GM12891 (cell line): ENCODE measurements around the gene BCAN. TPM values are rescaled to one million over a fixed set of nuclear protein-coding genes. Genes with fewer than 3 reads are reported as not detected.

Source experiments
- DNase-seq: peaks from one replicate; pipeline ENCODE4 v3.0.0; 2011; ENCODE audit warnings: low spot score; ENCODE audit not compliant: insufficient read length
- FAIRE-seq: peaks from 2 replicates; lab custom pipeline; 2011; peaks lifted over from hg19 to GRCh38; lab: Jason Lieb, UNC
- PAX5 ChIP-seq: IDR thresholded peaks from 2 replicates; pipeline ENCODE4 v1.6.1; 2011; ENCODE audit warnings: low read length, moderate library complexity, mild to moderate bottlenecking; ENCODE audit not compliant: insufficient read depth, severe bottlenecking
- POLR2A ChIP-seq: IDR thresholded peaks from 2 replicates; pipeline ENCODE4 v1.6.1; 2011; ENCODE audit warnings: low read depth, low read length, control low read depth
- POLR2AphosphoS5 ChIP-seq: IDR thresholded peaks from 2 replicates; pipeline ENCODE4 v1.6.1; 2011; ENCODE audit warnings: low read depth, low read length, control low read depth
- POU2F2 ChIP-seq: IDR thresholded peaks from 2 replicates; pipeline ENCODE4 v1.6.1; 2011; ENCODE audit warnings: low read depth, mild to moderate bottlenecking, control low read depth, low read length, moderate library complexity
- SPI1 ChIP-seq: IDR thresholded peaks from 2 replicates; pipeline ENCODE4 v1.6.1; 2011; ENCODE audit warnings: low read depth, low read length, control low read depth
- TAF1 ChIP-seq: IDR thresholded peaks from 2 replicates; pipeline ENCODE4 v1.6.1; 2011; ENCODE audit warnings: low read depth, low read length, control low read depth
- polyA plus RNA-seq: library from polyadenylated mRNA; unstranded; fragments of >200 nt; gene quantifications from one replicate; pipeline ENCODE4 v1.2.1, GENCODE V29; 2012; ENCODE audit warnings: low read depth, missing spikeins, inconsistent platforms; ENCODE audit not compliant: missing spikeins

The BCAN gene
- 0.15 TPM for polyA plus RNA-seq

GRCh38 chr1:156641761-156642264 lies at the start of gene BCAN:
BCAN (plus strand) TSS chr1:156642117; CDS start chr1:156646055, 3,938 bp downstream.
- no peak for TF ChIP-seq SPI1
- no peak for TF ChIP-seq POLR2AphosphoS5
- no peak for TF ChIP-seq POU2F2
- no peak for TF ChIP-seq POLR2A
- no peak for TF ChIP-seq TAF1
- TF ChIP-seq PAX5 = no peak
- FAIRE-seq = no peak

GRCh38 chr1:156592158-156592909 lies 49.6 kb upstream of the BCAN start:
- no peak for TF ChIP-seq TAF1
- no peak for TF ChIP-seq POU2F2
- TF ChIP-seq POLR2A = peak; percentile 61
- TF ChIP-seq SPI1 = no peak
- TF ChIP-seq POLR2AphosphoS5 = peak; percentile 68; the same call in 1 of the 2 replicates
- TF ChIP-seq PAX5 = no peak
- DNase-seq (no peak), FAIRE-seq (no peak)

More at GRCh38 chr1:156641761-156642264, at the start of gene BCAN:
- DNase-seq = no peak

- DNase-seq (no peak), FAIRE-seq (no peak)
- TF ChIP-seq TAF1 (no peak), POLR2A (peak; percentile 19; the same call in 1 of the 2 replicates)
These were observed 48.8 kb upstream of the BCAN start for GRCh38 chr1:156592910-156593660.

GRCh38 chr1:156593661-156593989 lies 48.3 kb upstream of the BCAN start:
- FAIRE-seq = no peak
- no peak for TF ChIP-seq POLR2AphosphoS5
- TF ChIP-seq POLR2A = peak; percentile 13; the same call in 1 of the 2 replicates
- DNase-seq = no peak

GRCh38 chr1:156594190-156594589 lies 47.7 kb upstream of the BCAN start:
- DNase-seq (no peak), FAIRE-seq (no peak)
- no peak for TF ChIP-seq POLR2AphosphoS5
- no peak for TF ChIP-seq POU2F2
- TF ChIP-seq TAF1 = no peak

- TF ChIP-seq SPI1 (no peak), POLR2AphosphoS5 (peak; percentile 65)
- DNase-seq (no peak), FAIRE-seq (no peak)
These were observed 46.9 kb upstream of the BCAN start for GRCh38 chr1:156595016-156595415.

GRCh38 chr1:156596426-156596825 lies 45.5 kb upstream of the BCAN start:
- FAIRE-seq = no peak
- no peak for DNase-seq
- no peak for TF ChIP-seq PAX5
- no peak for TF ChIP-seq SPI1
- TF ChIP-seq POLR2AphosphoS5 = no peak
- no peak for TF ChIP-seq POU2F2
- TF ChIP-seq POLR2A = no peak
- no peak for TF ChIP-seq TAF1

- DNase-seq (no peak), FAIRE-seq (no peak)
- TF ChIP-seq POLR2AphosphoS5 (no peak), POLR2A (no peak), POU2F2 (no peak), SPI1 (no peak), TAF1 (no peak), PAX5 (no peak)
These were observed 43.8 kb upstream of the BCAN start for GRCh38 chr1:156598125-156598524.

- TF ChIP-seq POU2F2 (no peak), SPI1 (no peak), POLR2A (no peak)
- FAIRE-seq (no peak), DNase-seq (no peak)
These were observed 43.0 kb upstream of the BCAN start for GRCh38 chr1:156598731-156599432.

- TF ChIP-seq PAX5 (no peak), SPI1 (peak; percentile 77)
- DNase-seq (no peak), FAIRE-seq (no peak)
These were observed 42.1 kb upstream of the BCAN start for GRCh38 chr1:156599811-156600210.
